GM12801 (cell line): ENCODE measurements around the gene ZDHHC1.

ENCODE experiments used
- CTCF ChIP-seq: IDR thresholded peaks from one replicate; pipeline ENCODE4 v1.5.1; 2011; ENCODE audit warnings: control low read depth; ENCODE audit not compliant: insufficient read length; ENCODE audit errors: extremely low read depth

The ZDHHC1 gene

GRCh38 chr16:67460168-67460567 lies 43.9 kb upstream of the ZDHHC1 start:
- TF ChIP-seq CTCF = no peak

- no peak for TF ChIP-seq CTCF
Observed at GRCh38 chr16:67459861-67460150, 43.5 kb upstream of the ZDHHC1 start.

GRCh38 chr16:67459066-67459860 lies 43.0 kb upstream of the ZDHHC1 start:
- no peak for TF ChIP-seq CTCF

GRCh38 chr16:67458121-67458641 lies 41.9 kb upstream of the ZDHHC1 start:
- TF ChIP-seq CTCF = no peak

- TF ChIP-seq CTCF = no peak
Observed at GRCh38 chr16:67457611-67458010, 41.3 kb upstream of the ZDHHC1 start.

- TF ChIP-seq CTCF = no peak
Observed at GRCh38 chr16:67456391-67457081, 40.3 kb upstream of the ZDHHC1 start.

- TF ChIP-seq CTCF = no peak
Observed at GRCh38 chr16:67454852-67455251, 38.6 kb upstream of the ZDHHC1 start.
